K562 (cell line): ENCODE data around the gene TUT1. TPM values are rescaled to one million over a fixed set of nuclear protein-coding genes. Genes with fewer than 3 reads are reported as not detected.

Experiments
- BHLHE40 ChIP-seq: IDR thresholded peaks from 2 replicates; pipeline ENCODE4 v1.6.1; 2011; ENCODE audit warnings: low read length, improper control_type of control experiment
- CLOCK ChIP-seq: fragments of 250-450 bp; sonication (Bioruptor Pico); IDR thresholded peaks from 2 replicates; pipeline ENCODE4 v1.4.0; 2020; ENCODE audit warnings: mild to moderate bottlenecking, moderate library complexity, borderline replicate concordance
- EHMT2 ChIP-seq: fragments of 450-650 bp; IDR thresholded peaks from 2 replicates; pipeline ENCODE4 v1.6.1; 2018; ENCODE audit warnings: antibody characterized with exemption
- GTF2F1 ChIP-seq: IDR thresholded peaks from 2 replicates; pipeline ENCODE4 v1.6.1; 2011; ENCODE audit warnings: low read depth, low read length, improper control_type of control experiment
- HCFC1 ChIP-seq: IDR thresholded peaks from 2 replicates; pipeline ENCODE4 v1.6.1; 2012; ENCODE audit warnings: low read depth, low read length, improper control_type of control experiment
- HMGXB4 ChIP-seq: sonication (generic); formaldehyde crosslinking; IDR thresholded peaks from 2 replicates; pipeline ENCODE4 v1.8.1; 2023; ENCODE audit warnings: mild to moderate bottlenecking, missing genetic modification reagents
- PHB2 ChIP-seq: fragments of 450-650 bp; IDR thresholded peaks from 2 replicates; pipeline ENCODE4 v1.6.1; 2017; ENCODE audit warnings: low read depth
- RBM15 ChIP-seq: fragments of 200-400 bp; formaldehyde crosslinking; IDR thresholded peaks from 2 replicates; pipeline ENCODE4 v1.6.1; 2018; ENCODE audit warnings: mild to moderate bottlenecking, low read length, moderate library complexity; ENCODE audit not compliant: insufficient read depth
- SETDB1 ChIP-seq: IDR thresholded peaks from one replicate; pipeline ENCODE4 v1.6.1; 2012; ENCODE audit warnings: low read length, control low read depth, inconsistent platforms
- SMARCA5 ChIP-seq: fragments of 450-650 bp; IDR thresholded peaks from 2 replicates; pipeline ENCODE4 v1.6.1; 2016
- TAF15 ChIP-seq: fragments of 200-400 bp; formaldehyde crosslinking; IDR thresholded peaks from 2 replicates; pipeline ENCODE4 v1.6.1; 2017; ENCODE audit warnings: mild to moderate bottlenecking, low read depth, low read length, moderate library complexity
- TAL1 ChIP-seq: fragments of 450-650 bp; IDR thresholded peaks from 2 replicates; pipeline ENCODE4 v1.6.1; 2016; ENCODE audit warnings: mild to moderate bottlenecking
- ZNF212 ChIP-seq: fragments of 450-650 bp; formaldehyde crosslinking; IDR thresholded peaks from 2 replicates; pipeline ENCODE4 v1.4.0; 2020; ENCODE audit warnings: mild to moderate bottlenecking
- ZNF436 ChIP-seq: fragments of 250-450, 450-650 bp; sonication (Bioruptor Pico); formaldehyde crosslinking; IDR thresholded peaks from 2 replicates; pipeline ENCODE4 v1.7.0; 2020; ENCODE audit warnings: mild to moderate bottlenecking
- ZNF561 ChIP-seq: fragments of 450-650 bp; formaldehyde crosslinking; conservative IDR thresholded peaks from 2 replicates; pipeline ENCODE4 v1.4.0; 2020; ENCODE audit warnings: mild to moderate bottlenecking, moderate library complexity
- ZNF583 ChIP-seq: fragments of 250-450 bp; sonication (Bioruptor Pico); IDR thresholded peaks from 2 replicates; pipeline ENCODE4 v1.4.0; 2020
- ZNF584 ChIP-seq: fragments of 200-800 bp; sonication (Bioruptor generic); IDR thresholded peaks from 2 replicates; pipeline ENCODE4 v1.6.1; 2016; ENCODE audit warnings: low read depth, mild to moderate bottlenecking, missing genetic modification characterization, missing compliant biosample characterization
- polyA plus RNA-seq, 8 experiments: library from polyadenylated mRNA; depleted of rRNA in 4 of 8; stranded (reverse) in 5 of 8; unstranded in 3 of 8; fragments of >200 nt; fragmentation: Nextera tagmentation in 2 of 8; fragmentation: Illumina TruSeq in 1 of 8; extraction: Ambion mirVana in 2 of 8; extraction: Trizol in 1 of 8; gene quantifications; 2 replicates each; pipeline versions ENCODE4 v1.2.1 to v1.2.3, GENCODE V29; 2011 to 2014; ENCODE audit warnings: inconsistent platforms in 1 of 8, missing spikeins in 1 of 8
- total RNA-seq, 7 experiments: library from RNA; depleted of rRNA in 6 of 7; stranded (reverse); fragments of >200 nt in 6 of 7; fragmentation: Illumina TruSeq in 2 of 7; extraction: Trizol in 2 of 7; gene quantifications; 2 replicates each; pipeline versions ENCODE4 v1.2.1 to v1.2.3, GENCODE V29; 2011 to 2021; ENCODE audit warnings: low replicate concordance in 1 of 7
- TF ChIP-seq, protein P1 (sequence below), 2 experiments: fragments of 250-450 bp in 1 of 2; fragments of 450-650 bp in 1 of 2; sonication (Bioruptor Pico) in 1 of 2; IDR thresholded peaks; 2 replicates each; pipeline versions ENCODE4 v1.6.1 to v1.8.0; 2016 to 2021; ENCODE audit warnings: mild to moderate bottlenecking in 2 of 2, moderate library complexity in 2 of 2, missing compliant biosample characterization in 1 of 2, missing genetic modification characterization in 1 of 2
- TF ChIP-seq, protein P2 (sequence below), 3 experiments: IDR thresholded peaks in 2 of 3; conservative IDR thresholded peaks in 1 of 3; 2 replicates each; pipeline ENCODE4 v1.5.1; 2011 to 2012; ENCODE audit warnings: low read length in 3 of 3, mild to moderate bottlenecking in 3 of 3, control low read depth in 2 of 3, improper control_type of control experiment in 1 of 3, inconsistent platforms in 1 of 3, low read depth in 1 of 3, mixed read lengths in 1 of 3, moderate library complexity in 1 of 3; ENCODE audit not compliant: insufficient read depth in 2 of 3
- TF ChIP-seq, protein P3 (sequence below): fragments of 450-650 bp; conservative IDR thresholded peaks from 2 replicates; pipeline ENCODE4 v1.6.1; 2016; ENCODE audit warnings: missing genetic modification characterization, low read depth, mild to moderate bottlenecking, missing compliant biosample characterization, moderate library complexity

TUT1 gene
- total and polyA plus RNA-seq, 9 of the 15 experiments (the other 6 are each of a cell fraction or from before 2014, with no cell fraction given), result 0.66 to 44.3 (median 15.7) TPM

DNA sequence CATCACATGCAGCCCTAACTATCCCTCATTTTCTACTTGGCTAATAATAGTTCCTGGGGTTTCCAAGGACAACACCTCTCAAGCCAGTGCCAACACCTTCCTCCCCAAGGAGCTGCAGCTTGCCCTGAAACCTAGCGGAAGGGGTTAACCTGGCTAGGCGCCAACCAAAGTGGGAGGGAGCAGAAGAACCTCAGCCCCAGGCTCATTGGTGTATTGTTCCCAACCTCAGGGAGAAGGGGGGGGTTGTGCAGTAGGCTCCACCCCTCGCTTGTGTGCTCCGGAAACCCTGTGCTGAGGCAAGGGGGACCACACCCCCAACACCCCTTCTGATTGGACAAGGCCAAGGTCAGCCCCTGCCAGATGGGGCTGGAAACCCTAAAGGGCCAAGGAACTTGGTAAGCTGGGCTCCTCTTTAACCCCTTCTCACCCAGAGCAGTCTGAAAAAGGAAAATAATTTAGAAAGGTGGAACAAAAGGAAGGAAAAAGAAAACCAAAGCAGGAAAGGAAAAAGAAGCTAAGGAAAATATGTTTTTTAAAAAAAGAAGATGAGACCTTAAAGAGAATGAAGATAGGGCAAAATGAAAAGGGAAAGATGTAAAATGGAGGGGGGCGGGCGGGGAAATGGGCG lies 7.9 kb upstream of the TUT1 start (continued):
- no peak for TF ChIP-seq HMGXB4 (CRISPR knock-in tag)
- no peak for TF ChIP-seq TAL1
- TF ChIP-seq HCFC1, result no peak
- TF ChIP-seq ZNF584 (CRISPR knock-in tag), result no peak
- TF ChIP-seq, protein P1, sequence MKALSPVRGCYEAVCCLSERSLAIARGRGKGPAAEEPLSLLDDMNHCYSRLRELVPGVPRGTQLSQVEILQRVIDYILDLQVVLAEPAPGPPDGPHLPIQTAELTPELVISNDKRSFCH (CRISPR knock-in tag; IDR thresholded peaks at IDR 0.05), result no peak
- TF ChIP-seq, protein P1 (tag; IDR thresholded peaks at IDR 0.05), result no peak
- TF ChIP-seq, protein P2, sequence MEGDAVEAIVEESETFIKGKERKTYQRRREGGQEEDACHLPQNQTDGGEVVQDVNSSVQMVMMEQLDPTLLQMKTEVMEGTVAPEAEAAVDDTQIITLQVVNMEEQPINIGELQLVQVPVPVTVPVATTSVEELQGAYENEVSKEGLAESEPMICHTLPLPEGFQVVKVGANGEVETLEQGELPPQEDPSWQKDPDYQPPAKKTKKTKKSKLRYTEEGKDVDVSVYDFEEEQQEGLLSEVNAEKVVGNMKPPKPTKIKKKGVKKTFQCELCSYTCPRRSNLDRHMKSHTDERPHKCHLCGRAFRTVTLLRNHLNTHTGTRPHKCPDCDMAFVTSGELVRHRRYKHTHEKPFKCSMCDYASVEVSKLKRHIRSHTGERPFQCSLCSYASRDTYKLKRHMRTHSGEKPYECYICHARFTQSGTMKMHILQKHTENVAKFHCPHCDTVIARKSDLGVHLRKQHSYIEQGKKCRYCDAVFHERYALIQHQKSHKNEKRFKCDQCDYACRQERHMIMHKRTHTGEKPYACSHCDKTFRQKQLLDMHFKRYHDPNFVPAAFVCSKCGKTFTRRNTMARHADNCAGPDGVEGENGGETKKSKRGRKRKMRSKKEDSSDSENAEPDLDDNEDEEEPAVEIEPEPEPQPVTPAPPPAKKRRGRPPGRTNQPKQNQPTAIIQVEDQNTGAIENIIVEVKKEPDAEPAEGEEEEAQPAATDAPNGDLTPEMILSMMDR (IDR thresholded peaks at IDR 0.05 in 2 of 3, conservative IDR thresholded peaks at IDR 0.05 in 1 of 3; ENCODE audit: insufficient read depth in 2 of 3, low read depth in 1 of 3, low read length in 3 of 3), result no peak
- TF ChIP-seq RBM15, result no peak
- no peak for TF ChIP-seq SETDB1
- TF ChIP-seq ZNF561 (CRISPR knock-in tag), result no peak
- TF ChIP-seq ZNF436 (CRISPR knock-in tag), result no peak
- TF ChIP-seq TAF15, result no peak
- 0 out of 2 replicates have a peak, but pooled peaks have one; percentile 49 for TF ChIP-seq PHB2
- no peak for TF ChIP-seq BHLHE40
- TF ChIP-seq SMARCA5, result no peak
- no peak for TF ChIP-seq ZNF583 (CRISPR knock-in tag)
- TF ChIP-seq CLOCK, result no peak
- TF ChIP-seq EHMT2, result no peak
- TF ChIP-seq, protein P3, sequence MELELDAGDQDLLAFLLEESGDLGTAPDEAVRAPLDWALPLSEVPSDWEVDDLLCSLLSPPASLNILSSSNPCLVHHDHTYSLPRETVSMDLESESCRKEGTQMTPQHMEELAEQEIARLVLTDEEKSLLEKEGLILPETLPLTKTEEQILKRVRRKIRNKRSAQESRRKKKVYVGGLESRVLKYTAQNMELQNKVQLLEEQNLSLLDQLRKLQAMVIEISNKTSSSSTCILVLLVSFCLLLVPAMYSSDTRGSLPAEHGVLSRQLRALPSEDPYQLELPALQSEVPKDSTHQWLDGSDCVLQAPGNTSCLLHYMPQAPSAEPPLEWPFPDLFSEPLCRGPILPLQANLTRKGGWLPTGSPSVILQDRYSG (tag), result no peak
- no peak for TF ChIP-seq ZNF212 (CRISPR knock-in tag)
- TF ChIP-seq GTF2F1, result no peak
